ENCODE measurements around the gene FBXW11.

DNA sequence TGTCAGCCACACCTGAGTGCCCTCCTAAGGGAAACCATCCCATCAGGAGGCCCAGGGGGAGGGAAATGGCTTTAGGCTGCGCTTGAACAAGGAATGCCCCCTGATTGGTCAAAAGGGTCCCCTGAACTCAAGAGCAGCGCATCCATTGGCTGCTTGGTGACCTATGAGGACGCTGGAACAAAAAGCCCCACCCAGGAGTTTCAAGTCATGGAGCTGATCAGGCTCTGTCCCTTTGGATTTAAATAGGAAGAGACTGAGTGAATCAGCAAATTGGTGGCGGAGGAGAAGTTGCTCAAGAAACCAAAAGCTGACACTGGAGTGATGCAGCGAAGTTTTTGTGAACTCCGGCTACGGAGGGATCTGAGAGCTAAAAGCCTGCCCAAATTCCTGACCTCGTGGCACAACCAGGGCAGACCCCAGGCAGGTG lies 154.2 kb downstream of the FBXW11 start:
- TF ChIP-seq RFX5 (IDR thresholded peaks at IDR 0.05) (no peak), GATA3 (IDR thresholded peaks at IDR 0.05; ENCODE audit: borderline replicate concordance) (no peak), JUN (IDR thresholded peaks at IDR 0.05) (no peak), CEBPB (IDR thresholded peaks at IDR 0.05) (no peak), MAFK (IDR thresholded peaks at IDR 0.05; ENCODE audit: partially characterized antibody) (no peak), TFCP2L1 (CRISPR knock-in tag; IDR thresholded peaks at IDR 0.05) (no peak), PHF8 (IDR thresholded peaks at IDR 0.05; ENCODE audit: borderline replicate concordance, low read depth) (no peak), POLR2A (IDR thresholded peaks at IDR 0.05; ENCODE audit: low read length) (no peak), HEYL (CRISPR knock-in tag; IDR thresholded peaks at IDR 0.05) (no peak)
- TF ChIP-seq, protein P1, sequence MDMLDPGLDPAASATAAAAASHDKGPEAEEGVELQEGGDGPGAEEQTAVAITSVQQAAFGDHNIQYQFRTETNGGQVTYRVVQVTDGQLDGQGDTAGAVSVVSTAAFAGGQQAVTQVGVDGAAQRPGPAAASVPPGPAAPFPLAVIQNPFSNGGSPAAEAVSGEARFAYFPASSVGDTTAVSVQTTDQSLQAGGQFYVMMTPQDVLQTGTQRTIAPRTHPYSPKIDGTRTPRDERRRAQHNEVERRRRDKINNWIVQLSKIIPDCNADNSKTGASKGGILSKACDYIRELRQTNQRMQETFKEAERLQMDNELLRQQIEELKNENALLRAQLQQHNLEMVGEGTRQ (IDR thresholded peaks at IDR 0.05), result no peak
- TF ChIP-seq, protein P2, sequence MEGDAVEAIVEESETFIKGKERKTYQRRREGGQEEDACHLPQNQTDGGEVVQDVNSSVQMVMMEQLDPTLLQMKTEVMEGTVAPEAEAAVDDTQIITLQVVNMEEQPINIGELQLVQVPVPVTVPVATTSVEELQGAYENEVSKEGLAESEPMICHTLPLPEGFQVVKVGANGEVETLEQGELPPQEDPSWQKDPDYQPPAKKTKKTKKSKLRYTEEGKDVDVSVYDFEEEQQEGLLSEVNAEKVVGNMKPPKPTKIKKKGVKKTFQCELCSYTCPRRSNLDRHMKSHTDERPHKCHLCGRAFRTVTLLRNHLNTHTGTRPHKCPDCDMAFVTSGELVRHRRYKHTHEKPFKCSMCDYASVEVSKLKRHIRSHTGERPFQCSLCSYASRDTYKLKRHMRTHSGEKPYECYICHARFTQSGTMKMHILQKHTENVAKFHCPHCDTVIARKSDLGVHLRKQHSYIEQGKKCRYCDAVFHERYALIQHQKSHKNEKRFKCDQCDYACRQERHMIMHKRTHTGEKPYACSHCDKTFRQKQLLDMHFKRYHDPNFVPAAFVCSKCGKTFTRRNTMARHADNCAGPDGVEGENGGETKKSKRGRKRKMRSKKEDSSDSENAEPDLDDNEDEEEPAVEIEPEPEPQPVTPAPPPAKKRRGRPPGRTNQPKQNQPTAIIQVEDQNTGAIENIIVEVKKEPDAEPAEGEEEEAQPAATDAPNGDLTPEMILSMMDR (IDR thresholded peaks at IDR 0.05), result no peak
